GM12878 (cell line): ENCODE results near the gene MBLAC2. TPM values are rescaled to one million over a fixed set of nuclear protein-coding genes. Genes with fewer than 3 reads are reported as not detected.

ENCODE experiments used
- ATF3 ChIP-seq: IDR thresholded peaks from 2 replicates; pipeline ENCODE4 v1.6.1; 2011; ENCODE audit warnings: low read depth, mild to moderate bottlenecking, low read length, moderate library complexity, borderline replicate concordance; ENCODE audit errors: extremely low read depth
- CHD2 ChIP-seq: IDR thresholded peaks from 2 replicates; pipeline ENCODE4 v1.6.1; 2011; ENCODE audit warnings: low read depth, low read length, improper control_type of control experiment, borderline replicate concordance
- ESRRA ChIP-seq: IDR thresholded peaks from 2 replicates; pipeline ENCODE4 v1.6.1; 2012; ENCODE audit warnings: mild to moderate bottlenecking, low read length, improper control_type of control experiment
- HDAC6 ChIP-seq: fragments of 200-600 bp; sonication (generic); IDR thresholded peaks from one replicate; pipeline ENCODE4 v1.8.0; 2017; ENCODE audit warnings: antibody characterized with exemption; ENCODE audit not compliant: unreplicated experiment
- JUNB ChIP-seq: IDR thresholded peaks from 2 replicates; pipeline ENCODE4 v1.6.1; 2016; ENCODE audit warnings: antibody characterized with exemption, mild to moderate bottlenecking
- JUND ChIP-seq: IDR thresholded peaks from 2 replicates; pipeline ENCODE4 v1.6.1; 2012; ENCODE audit warnings: low read depth, mild to moderate bottlenecking, low read length, improper control_type of control experiment, moderate library complexity
- KDM1A ChIP-seq: fragments of 200-600 bp; sonication (generic); IDR thresholded peaks from 2 replicates; pipeline ENCODE4 v1.6.1; 2016; ENCODE audit warnings: borderline replicate concordance
- MYC ChIP-seq: IDR thresholded peaks from 2 replicates; pipeline ENCODE4 v1.6.1; 2011; ENCODE audit warnings: mild to moderate bottlenecking, low read length, moderate library complexity, inconsistent platforms; ENCODE audit not compliant: insufficient read depth, insufficient replicate concordance, insufficient read length, severe bottlenecking
- NBN ChIP-seq: fragments of 450-650 bp; IDR thresholded peaks from 2 replicates; pipeline ENCODE4 v1.6.1; 2016
- POLR2AphosphoS5 ChIP-seq: IDR thresholded peaks from 2 replicates; pipeline ENCODE4 v1.6.1; 2011; ENCODE audit warnings: mild to moderate bottlenecking, low read length, inconsistent platforms
- REST ChIP-seq: IDR thresholded peaks from 2 replicates; pipeline ENCODE4 v1.6.1; 2012; ENCODE audit warnings: mild to moderate bottlenecking, low read depth, low read length
- STAT1 ChIP-seq: fragments of 450-650 bp; conservative IDR thresholded peaks from 2 replicates; pipeline ENCODE4 v1.6.1; 2014; ENCODE audit warnings: antibody characterized with exemption, mild to moderate bottlenecking
- TAF1 ChIP-seq: IDR thresholded peaks from 2 replicates; pipeline ENCODE4 v1.6.1; 2011; ENCODE audit warnings: mild to moderate bottlenecking, low read depth, low read length, borderline replicate concordance
- TARDBP ChIP-seq: IDR thresholded peaks from 2 replicates; pipeline ENCODE4 v1.6.1; 2016; ENCODE audit warnings: borderline replicate concordance
- ZNF24 ChIP-seq: fragments of 450-650 bp; IDR thresholded peaks from 2 replicates; pipeline ENCODE4 v1.6.1; 2017; ENCODE audit warnings: antibody characterized with exemption, mild to moderate bottlenecking
- polyA plus RNA-seq, 11 experiments: library from polyadenylated mRNA; depleted of rRNA in 4 of 11; unstranded in 6 of 11; stranded (reverse) in 5 of 11; fragments of >200 nt; fragmentation: Nextera tagmentation in 4 of 11; fragmentation: Illumina TruSeq in 1 of 11; extraction: Ambion mirVana in 4 of 11; extraction: Trizol in 1 of 11; gene quantifications; 1 replicate in 1 of 11; 2 replicates in 10 of 11; pipeline versions ENCODE4 v1.2.1 to v1.2.3, GENCODE V29; 2011 to 2016; ENCODE audit warnings: inconsistent platforms in 2 of 11, missing spikeins in 2 of 11, low read depth in 1 of 11
- total RNA-seq, 4 experiments: library from RNA; depleted of rRNA in 3 of 4; stranded (reverse); fragments of >200 nt in 3 of 4; fragmentation: Illumina TruSeq in 1 of 4; extraction: Trizol in 1 of 4; gene quantifications; 2 replicates each; pipeline versions ENCODE4 v1.2.1 to v1.2.3, GENCODE V29; 2013 to 2021
- TF ChIP-seq, protein P1 (sequence below): fragments of 450-650 bp; IDR thresholded peaks from 2 replicates; pipeline ENCODE4 v1.6.1; 2017; ENCODE audit warnings: mild to moderate bottlenecking, moderate library complexity
- TF ChIP-seq, protein P2 (sequence below): IDR thresholded peaks from 2 replicates; pipeline ENCODE4 v1.6.1; 2012; ENCODE audit warnings: low read depth, low read length, improper control_type of control experiment

MBLAC2 gene
- total and polyA plus RNA-seq, 10 of the 15 experiments (the other 5 are each of a cell fraction or from before 2014, with no cell fraction given), result 2.0 to 10.5 (median 7.1) TPM

DNA sequence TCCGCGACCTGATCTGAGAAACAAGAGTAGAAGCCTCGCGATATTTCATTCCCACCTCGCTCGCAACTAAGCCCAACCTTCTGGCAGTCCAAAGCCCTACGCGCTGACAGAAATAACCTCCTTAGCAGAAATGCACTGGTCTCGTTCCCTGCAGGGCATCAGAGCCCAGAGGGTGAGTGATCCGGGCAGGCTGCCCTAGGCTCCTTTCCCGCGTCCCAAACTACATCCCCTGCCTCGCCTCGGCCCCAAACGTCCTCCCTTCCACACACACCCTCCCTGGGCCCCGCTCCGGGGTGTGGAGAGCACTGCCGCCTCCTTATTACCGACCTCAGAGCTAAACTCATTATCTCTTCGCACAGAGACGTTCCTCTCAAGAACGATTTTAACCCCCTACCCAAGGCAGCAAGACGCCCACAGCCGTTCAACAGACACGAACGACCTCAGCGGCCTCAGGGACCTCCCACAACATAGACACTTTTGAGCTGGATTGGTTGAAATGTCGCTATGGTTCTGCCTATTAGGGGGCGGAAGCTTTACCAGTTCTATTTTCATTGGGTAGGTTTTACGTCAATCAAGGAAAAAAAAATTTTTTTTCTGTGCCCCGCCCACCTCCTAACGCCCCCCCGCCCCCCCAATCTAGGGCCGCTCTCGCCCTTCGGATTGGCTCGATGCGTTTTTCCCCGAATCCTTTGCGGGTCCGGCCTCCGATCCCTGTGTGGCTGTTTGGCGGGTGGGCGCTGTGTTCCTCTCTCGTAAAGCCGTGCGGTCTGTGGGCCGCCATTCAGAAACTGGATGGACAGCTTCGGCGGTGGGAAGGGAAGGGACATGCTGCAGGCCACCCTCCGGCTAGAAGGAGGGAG lies 65.0 kb downstream of the MBLAC2 start, which contains the start of gene CETN3 (continued):
- TF ChIP-seq JUND (no peak), JUNB (no peak), NBN (peak; percentile 65), KDM1A (no peak), TARDBP (no peak), ESRRA (no peak), ATF3 (no peak), MYC (no peak), POLR2AphosphoS5 (peak; percentile 90), TAF1 (peak; percentile 93), CHD2 (peak; percentile 95), STAT1 (no peak), ZNF24 (0 out of 2 replicates have a peak, but pooled peaks have one; percentile 19), REST (no peak), HDAC6 (no peak)
- TF ChIP-seq, protein P1, sequence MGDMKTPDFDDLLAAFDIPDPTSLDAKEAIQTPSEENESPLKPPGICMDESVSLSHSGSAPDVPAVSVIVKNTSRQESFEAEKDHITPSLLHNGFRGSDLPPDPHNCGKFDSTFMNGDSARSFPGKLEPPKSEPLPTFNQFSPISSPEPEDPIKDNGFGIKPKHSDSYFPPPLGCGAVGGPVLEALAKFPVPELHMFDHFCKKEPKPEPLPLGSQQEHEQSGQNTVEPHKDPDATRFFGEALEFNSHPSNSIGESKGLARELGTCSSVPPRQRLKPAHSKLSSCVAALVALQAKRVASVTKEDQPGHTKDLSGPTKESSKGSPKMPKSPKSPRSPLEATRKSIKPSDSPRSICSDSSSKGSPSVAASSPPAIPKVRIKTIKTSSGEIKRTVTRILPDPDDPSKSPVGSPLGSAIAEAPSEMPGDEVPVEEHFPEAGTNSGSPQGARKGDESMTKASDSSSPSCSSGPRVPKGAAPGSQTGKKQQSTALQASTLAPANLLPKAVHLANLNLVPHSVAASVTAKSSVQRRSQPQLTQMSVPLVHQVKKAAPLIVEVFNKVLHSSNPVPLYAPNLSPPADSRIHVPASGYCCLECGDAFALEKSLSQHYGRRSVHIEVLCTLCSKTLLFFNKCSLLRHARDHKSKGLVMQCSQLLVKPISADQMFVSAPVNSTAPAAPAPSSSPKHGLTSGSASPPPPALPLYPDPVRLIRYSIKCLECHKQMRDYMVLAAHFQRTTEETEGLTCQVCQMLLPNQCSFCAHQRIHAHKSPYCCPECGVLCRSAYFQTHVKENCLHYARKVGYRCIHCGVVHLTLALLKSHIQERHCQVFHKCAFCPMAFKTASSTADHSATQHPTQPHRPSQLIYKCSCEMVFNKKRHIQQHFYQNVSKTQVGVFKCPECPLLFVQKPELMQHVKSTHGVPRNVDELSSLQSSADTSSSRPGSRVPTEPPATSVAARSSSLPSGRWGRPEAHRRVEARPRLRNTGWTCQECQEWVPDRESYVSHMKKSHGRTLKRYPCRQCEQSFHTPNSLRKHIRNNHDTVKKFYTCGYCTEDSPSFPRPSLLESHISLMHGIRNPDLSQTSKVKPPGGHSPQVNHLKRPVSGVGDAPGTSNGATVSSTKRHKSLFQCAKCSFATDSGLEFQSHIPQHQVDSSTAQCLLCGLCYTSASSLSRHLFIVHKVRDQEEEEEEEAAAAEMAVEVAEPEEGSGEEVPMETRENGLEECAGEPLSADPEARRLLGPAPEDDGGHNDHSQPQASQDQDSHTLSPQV, result no peak
- TF ChIP-seq, protein P2, sequence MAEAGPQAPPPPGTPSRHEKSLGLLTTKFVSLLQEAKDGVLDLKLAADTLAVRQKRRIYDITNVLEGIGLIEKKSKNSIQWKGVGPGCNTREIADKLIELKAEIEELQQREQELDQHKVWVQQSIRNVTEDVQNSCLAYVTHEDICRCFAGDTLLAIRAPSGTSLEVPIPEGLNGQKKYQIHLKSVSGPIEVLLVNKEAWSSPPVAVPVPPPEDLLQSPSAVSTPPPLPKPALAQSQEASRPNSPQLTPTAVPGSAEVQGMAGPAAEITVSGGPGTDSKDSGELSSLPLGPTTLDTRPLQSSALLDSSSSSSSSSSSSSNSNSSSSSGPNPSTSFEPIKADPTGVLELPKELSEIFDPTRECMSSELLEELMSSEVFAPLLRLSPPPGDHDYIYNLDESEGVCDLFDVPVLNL, result peak; percentile 61; the same call in 1 of the 2 replicates
